Neural progenitor cell (in vitro differentiated cells): ENCODE measurements around the gene KBTBD6. TPM values are rescaled to one million over a fixed set of nuclear protein-coding genes. Genes with fewer than 3 reads are reported as not detected.

ENCODE experiments used
- DNase-seq: peaks from one replicate; pipeline ENCODE4 v3.0.0-alpha.2; 2016; ENCODE audit warnings: low spot score
- H2AFZ ChIP-seq: fragments of 200-600 bp; sonication (generic); replicated peaks from 2 replicates; pipeline ENCODE4 v1.6.1; 2016; ENCODE audit warnings: antibody characterized with exemption
- H3F3A ChIP-seq: fragments of 200-600 bp; sonication (generic); 2 replicates; pipeline ENCODE4 v1.6.1; 2016; ENCODE audit warnings: antibody characterized with exemption, low read depth
- H3K27ac ChIP-seq: fragments of 200-600 bp; sonication (generic); 2 replicates; pipeline ENCODE4 v1.5.1; 2016; ENCODE audit warnings: mild to moderate bottlenecking
- H3K27me3 ChIP-seq: fragments of 200-600 bp; sonication (generic); 2 replicates; pipeline ENCODE4 v1.6.1; 2016; ENCODE audit warnings: mild to moderate bottlenecking, moderate library complexity
- H3K36me3 ChIP-seq: fragments of 200-600 bp; sonication (generic); 2 replicates; pipeline ENCODE4 v1.5.1; 2016
- H3K4me1 ChIP-seq: fragments of 200-600 bp; sonication (generic); 2 replicates; pipeline ENCODE4 v1.6.1; 2016; ENCODE audit warnings: mixed run types
- H3K4me2 ChIP-seq: fragments of 200-600 bp; sonication (generic); 2 replicates; pipeline ENCODE4 v1.6.1; 2016
- H3K4me3 ChIP-seq: fragments of 200-600 bp; sonication (generic); 2 replicates; pipeline ENCODE4 v1.5.1; 2016
- H3K79me2 ChIP-seq: fragments of 200-600 bp; sonication (generic); 2 replicates; pipeline ENCODE4 v1.6.1; 2016; ENCODE audit warnings: low read depth
- H3K9ac ChIP-seq: fragments of 200-600 bp; sonication (generic); 2 replicates; pipeline ENCODE4 v1.6.1; 2016
- H3K9me3 ChIP-seq: fragments of 200-600 bp; sonication (generic); 2 replicates; pipeline ENCODE4 v1.5.1; 2016; ENCODE audit warnings: low read depth
- H4K20me1 ChIP-seq: fragments of 200-600 bp; sonication (generic); 2 replicates; pipeline ENCODE4 v1.6.1; 2016; ENCODE audit warnings: low read depth
- H3K27ac Mint-ChIP-seq: 3 replicates; pipeline ENCODE4 v1.8.0; 2021; ENCODE audit warnings: mixed read lengths
- H3K27me3 Mint-ChIP-seq: 2 replicates; pipeline ENCODE4 v1.8.0; 2022; ENCODE audit warnings: low read depth, mild to moderate bottlenecking, inconsistent platforms, moderate library complexity, mixed read lengths; ENCODE audit not compliant: insufficient read depth
- H3K36me3 Mint-ChIP-seq: 3 replicates; pipeline ENCODE4 v1.8.0; 2021; ENCODE audit warnings: mixed read lengths
- H3K4me1 Mint-ChIP-seq: 3 replicates; pipeline ENCODE4 v1.8.0; 2021; ENCODE audit warnings: mixed read lengths
- H3K4me3 Mint-ChIP-seq: 3 replicates; pipeline ENCODE4 v1.8.0; 2021; ENCODE audit warnings: mild to moderate bottlenecking, moderate library complexity, mixed read lengths
- H3K9me3 Mint-ChIP-seq: 3 replicates; pipeline ENCODE4 v1.8.0; 2020; ENCODE audit warnings: mixed read lengths
- CTCF ChIP-seq: fragments of 200-600 bp; sonication (generic); IDR thresholded peaks from 2 replicates; pipeline ENCODE4 v1.5.1; 2017; ENCODE audit warnings: antibody characterized with exemption, mild to moderate bottlenecking
- EZH2 ChIP-seq: fragments of 200-600 bp; sonication (generic); IDR thresholded peaks from 2 replicates; pipeline ENCODE4 v1.6.1; 2017; ENCODE audit warnings: antibody characterized with exemption, mild to moderate bottlenecking, moderate library complexity
- EZH2phosphoT487 ChIP-seq: fragments of 200-600 bp; sonication (generic); IDR thresholded peaks from 2 replicates; pipeline ENCODE4 v1.6.1; 2017; ENCODE audit warnings: antibody characterized with exemption
- total RNA-seq: library from RNA; depleted of rRNA; stranded (reverse); fragments of >200 nt; gene quantifications from 2 replicates; pipeline ENCODE4 v1.2.3, GENCODE V29; 2015; ENCODE audit warnings: low replicate concordance

KBTBD6 gene
- total RNA-seq, 1 donor from 2014 or later: 14.4 TPM

- H3K9me3 ChIP-seq: no peaks in the 10 kb centered on the region
- Mint-ChIP-seq H3K27ac (no peak overlapping the region), H3K9me3 (no peaks in the 10 kb centered on the region), H3K27me3 (no peaks in the 10 kb centered on the region), H3K4me1 (peaks cover 3% of the 10 kb centered on the region), H3K4me3 (no peak overlapping the region), H3K36me3 (peaks cover 3% of the 10 kb centered on the region)
- no peak overlapping the region for H3K9ac ChIP-seq
- TF ChIP-seq EZH2 (no peak), CTCF (no peak), EZH2phosphoT487 (no peak)
- no peaks in the 10 kb centered on the region for H3K79me2 ChIP-seq
- H3K27ac ChIP-seq: no peak overlapping the region
- no peak overlapping the region for H3K4me3 ChIP-seq
- no peak overlapping the region for H2AFZ ChIP-seq
- no peaks in the 10 kb centered on the region for H3K36me3 ChIP-seq
- no peak overlapping the region for H3K4me2 ChIP-seq
- no peaks in the 10 kb centered on the region for H3K27me3 ChIP-seq
- no peaks in the 10 kb centered on the region for H3K4me1 ChIP-seq
- DNase-seq: no peak
- no peaks in the 10 kb centered on the region for H3F3A ChIP-seq
- no peaks in the 10 kb centered on the region for H4K20me1 ChIP-seq
Measured at GRCh38 chr13:41139296-41139966, 6.8 kb upstream of the KBTBD6 start.

- Histone ChIP-seq H3K27ac (no peak overlapping the region), H3F3A (no peaks in the 10 kb centered on the region), H3K9ac (no peak overlapping the region), H3K4me2 (no peak overlapping the region), H3K4me3 (no peak overlapping the region), H3K9me3 (no peaks in the 10 kb centered on the region), H3K4me1 (no peaks in the 10 kb centered on the region), H3K27me3 (no peaks in the 10 kb centered on the region), H2AFZ (no peak overlapping the region), H4K20me1 (no peaks in the 10 kb centered on the region), H3K79me2 (peaks cover 11% of the 10 kb centered on the region), H3K36me3 (no peaks in the 10 kb centered on the region)
- H3K36me3 Mint-ChIP-seq: peaks cover 3% of the 10 kb centered on the region
- TF ChIP-seq EZH2phosphoT487: no peak
- no peak for TF ChIP-seq CTCF
- no peak for TF ChIP-seq EZH2
- peaks cover 11% of the 10 kb centered on the region for H3K4me1 Mint-ChIP-seq
- no peak for DNase-seq
- no peaks in the 10 kb centered on the region for H3K9me3 Mint-ChIP-seq
- no peak overlapping the region for H3K27ac Mint-ChIP-seq
- H3K27me3 Mint-ChIP-seq: no peaks in the 10 kb centered on the region
- H3K4me3 Mint-ChIP-seq: no peak overlapping the region
Measured at GRCh38 chr13:41137951-41138350, 5.3 kb upstream of the KBTBD6 start.

DNA sequence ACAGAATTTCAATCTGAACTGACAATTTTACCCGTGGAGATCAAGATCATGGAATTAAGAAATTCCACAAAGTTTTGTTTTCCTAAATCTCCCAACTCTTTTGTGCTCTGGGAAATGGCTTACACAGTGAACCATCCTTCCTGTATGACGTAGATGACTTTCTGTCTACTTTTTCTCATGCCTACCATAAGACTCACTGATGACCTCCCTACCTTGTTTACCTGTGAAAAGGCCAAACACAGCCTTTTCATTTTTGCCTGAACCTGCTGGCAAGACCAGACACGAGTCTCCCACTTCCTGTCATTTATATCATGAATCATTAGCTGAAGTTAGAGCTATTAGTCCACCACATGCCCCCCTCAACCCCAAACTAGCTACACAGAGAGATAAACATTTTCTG is 4.6 kb upstream of the KBTBD6 start:
- no peak for DNase-seq
- Histone ChIP-seq H3K27me3 (no peaks in the 10 kb centered on the region), H4K20me1 (no peaks in the 10 kb centered on the region), H3K79me2 (peaks cover 13% of the 10 kb centered on the region), H3K27ac (no peak overlapping the region), H3F3A (no peaks in the 10 kb centered on the region), H3K4me2 (no peak overlapping the region), H3K9me3 (no peaks in the 10 kb centered on the region), H3K4me1 (no peaks in the 10 kb centered on the region), H3K36me3 (no peaks in the 10 kb centered on the region), H3K9ac (no peak overlapping the region), H2AFZ (no peak overlapping the region), H3K4me3 (no peak overlapping the region)
- H3K27ac Mint-ChIP-seq: no peak overlapping the region
- H3K4me3 Mint-ChIP-seq: no peak overlapping the region
- H3K4me1 Mint-ChIP-seq: peaks cover 11% of the 10 kb centered on the region
- H3K36me3 Mint-ChIP-seq: peaks cover 3% of the 10 kb centered on the region
- no peaks in the 10 kb centered on the region for H3K9me3 Mint-ChIP-seq
- no peaks in the 10 kb centered on the region for H3K27me3 Mint-ChIP-seq
- TF ChIP-seq EZH2: no peak
- no peak for TF ChIP-seq EZH2phosphoT487
- no peak for TF ChIP-seq CTCF
